PC-9 (cell line): Measurements from ENCODE around the gene FGB. TPM values are rescaled to one million over a fixed set of nuclear protein-coding genes. Genes with fewer than 3 reads are reported as not detected.

Experiments
- BruUV-seq: library from RNA; stranded (reverse); fragments of 400-500 nt; replicated peaks from 2 replicates; lab custom pipeline; 2021; lab: Mats Ljungman, UMichigan
- CTCF ChIA-PET: fragments of 300-600 bp; sonication (Branson Sonifier 250); formaldehyde crosslinking; loops from one replicate; lab custom pipeline; 2022; ENCODE audit warnings: antibody characterized with exemption; lab: Charles Lee
- POLR2A ChIA-PET: fragments of 300-600 bp; sonication (Branson Sonifier 250); formaldehyde crosslinking; loops from one replicate; lab custom pipeline; 2022; ENCODE audit warnings: antibody characterized with exemption; ENCODE audit not compliant: unreplicated experiment; lab: Charles Lee
- DNase-seq, 2 experiments: peaks; one replicate each; pipeline versions ENCODE4 v3.0.0 to v3.0.0-alpha.2; 2015 to 2022; ENCODE audit warnings: mixed read lengths in 1 of 2
- H2AFZ ChIP-seq: fragments of 200-600 bp; sonication (generic); 2 replicates; pipeline ENCODE4 v1.8.1; 2017; ENCODE audit warnings: antibody characterized with exemption
- H3F3A ChIP-seq: fragments of 200-600 bp; sonication (generic); 2 replicates; pipeline ENCODE4 v1.8.1; 2017; ENCODE audit warnings: antibody characterized with exemption, mild to moderate bottlenecking, low read depth; ENCODE audit not compliant: insufficient read depth
- H3K27ac ChIP-seq: fragments of 200-600 bp; sonication (generic); 2 replicates; pipeline ENCODE4 v1.6.1; 2016; ENCODE audit warnings: mixed run types
- H3K27me3 ChIP-seq: fragments of 200-600 bp; sonication (generic); 2 replicates; pipeline ENCODE4 v1.6.1; 2016; ENCODE audit warnings: low read depth, mixed run types; ENCODE audit not compliant: insufficient read depth
- H3K36me3 ChIP-seq: fragments of 200-600 bp; sonication (generic); 2 replicates; pipeline ENCODE4 v1.6.1; 2016; ENCODE audit warnings: low read depth, mixed run types
- H3K4me1 ChIP-seq: fragments of 200-600 bp; sonication (generic); replicated peaks from 2 replicates; pipeline ENCODE4 v1.6.1; 2016; ENCODE audit warnings: mixed run types; ENCODE audit not compliant: insufficient read depth
- H3K4me2 ChIP-seq: fragments of 200-600 bp; sonication (generic); 2 replicates; pipeline ENCODE4 v1.6.1; 2017; ENCODE audit warnings: mixed run types
- H3K4me3 ChIP-seq: fragments of 200-600 bp; sonication (generic); 2 replicates; pipeline ENCODE4 v1.6.1; 2016; ENCODE audit warnings: mixed run types
- H3K79me2 ChIP-seq: fragments of 200-600 bp; sonication (generic); 2 replicates; pipeline ENCODE4 v1.6.1; 2017; ENCODE audit warnings: low read depth, mixed run types
- H3K9me2 ChIP-seq: fragments of 200-600 bp; sonication (generic); 2 replicates; pipeline ENCODE4 v1.8.1; 2017; ENCODE audit warnings: mild to moderate bottlenecking; ENCODE audit not compliant: insufficient read depth
- H3K9me3 ChIP-seq: fragments of 200-600 bp; sonication (generic); 2 replicates; pipeline ENCODE4 v1.8.1; 2016; ENCODE audit warnings: low read depth; ENCODE audit not compliant: insufficient read depth
- H4K20me1 ChIP-seq: fragments of 200-600 bp; sonication (generic); 2 replicates; pipeline ENCODE4 v1.8.1; 2017; ENCODE audit not compliant: insufficient read depth
- EZH2 ChIP-seq: fragments of 200-600 bp; sonication (generic); IDR thresholded peaks from 2 replicates; pipeline ENCODE4 v1.8.0; 2017; ENCODE audit warnings: antibody characterized with exemption, low read depth
- intact Hi-C: fragments of 100-400 bp; cut with micrococcal nuclease; formaldehyde crosslinking; loops from one replicate; pipeline ENCODE4 v1.10.0; 2022; ENCODE audit not compliant: unreplicated experiment
- total RNA-seq: library from RNA; stranded (reverse); gene quantifications from 2 replicates; pipeline ENCODE4 v1.2.3, GENCODE V29; 2021
- TF ChIP-seq, protein P1 (sequence below): fragments of 200-600 bp; sonication (generic); conservative IDR thresholded peaks from 2 replicates; pipeline ENCODE4 v1.6.1; 2017; ENCODE audit warnings: mixed run types, antibody characterized with exemption, mild to moderate bottlenecking, moderate library complexity

Gene FGB
- total RNA-seq, 1 experiment from 2014 or later: not detected

DNA sequence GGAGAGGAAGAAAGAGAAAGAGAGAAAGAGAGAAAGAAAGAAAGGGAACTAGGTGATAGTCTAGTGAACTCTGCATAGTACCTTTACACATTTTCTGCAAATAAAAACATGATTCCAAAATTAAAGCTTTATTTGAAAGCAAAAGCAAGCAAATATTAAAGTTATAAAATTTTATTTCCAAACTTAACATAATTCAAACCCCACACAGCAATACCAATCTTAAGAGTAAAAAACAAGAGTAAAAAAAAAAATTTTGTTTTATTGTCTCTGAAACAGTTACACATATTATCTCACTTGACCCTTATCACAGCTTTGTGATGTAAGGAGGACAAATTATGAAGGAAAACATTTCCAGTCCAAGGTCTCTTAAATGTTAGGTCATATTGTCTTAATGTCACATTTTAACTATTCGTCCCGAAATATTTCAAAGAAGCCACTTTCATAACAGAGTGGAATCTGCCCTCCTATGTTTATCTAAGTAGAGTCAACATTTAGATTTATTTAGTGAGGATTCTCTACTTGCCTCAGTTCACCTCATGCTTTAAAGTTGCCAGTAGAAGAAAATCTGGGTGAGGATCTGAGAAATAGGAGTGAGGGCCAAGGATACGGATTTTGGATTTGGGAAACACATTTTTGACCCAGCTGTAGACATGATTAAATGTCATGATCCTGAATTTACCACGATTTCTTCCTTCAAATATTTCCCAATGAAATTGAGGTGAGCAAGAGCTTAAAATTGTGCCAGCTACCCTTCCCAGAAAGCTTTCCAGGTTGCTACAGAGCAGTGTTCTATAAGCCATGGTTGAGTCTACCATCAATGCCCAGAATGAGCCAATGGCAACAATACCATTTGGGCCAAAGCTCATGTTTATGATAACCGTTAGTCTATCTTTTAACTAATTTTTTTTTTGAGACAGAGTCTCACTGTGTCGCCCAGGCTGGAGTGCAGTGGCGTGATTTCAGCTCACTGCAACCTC lies 35.3 kb downstream of the FGB start:
- H3K9me3 ChIP-seq: no peaks in the 10 kb centered on the region
- H3F3A ChIP-seq: no peaks in the 10 kb centered on the region
- H2AFZ ChIP-seq: no peak overlapping the region
- H3K27ac ChIP-seq: no peak overlapping the region
- BruUV-seq: no TSS peak
- no peaks in the 10 kb centered on the region for H4K20me1 ChIP-seq
- POLR2A ChIA-PET: no interaction called here
- no peaks in the 10 kb centered on the region for H3K9me2 ChIP-seq
- no peak for DNase-seq
- intact Hi-C loops: no loop called here
- H3K4me1 ChIP-seq: peaks cover 18% of the 10 kb centered on the region
- CTCF ChIA-PET: no interaction called here
- H3K4me3 ChIP-seq: no peak overlapping the region
- H3K27me3 ChIP-seq: no peaks in the 10 kb centered on the region
- no peaks in the 10 kb centered on the region for H3K79me2 ChIP-seq
- no peaks in the 10 kb centered on the region for H3K36me3 ChIP-seq
- H3K4me2 ChIP-seq: no peak overlapping the region
- TF ChIP-seq EZH2: no peak
- TF ChIP-seq, protein P1, sequence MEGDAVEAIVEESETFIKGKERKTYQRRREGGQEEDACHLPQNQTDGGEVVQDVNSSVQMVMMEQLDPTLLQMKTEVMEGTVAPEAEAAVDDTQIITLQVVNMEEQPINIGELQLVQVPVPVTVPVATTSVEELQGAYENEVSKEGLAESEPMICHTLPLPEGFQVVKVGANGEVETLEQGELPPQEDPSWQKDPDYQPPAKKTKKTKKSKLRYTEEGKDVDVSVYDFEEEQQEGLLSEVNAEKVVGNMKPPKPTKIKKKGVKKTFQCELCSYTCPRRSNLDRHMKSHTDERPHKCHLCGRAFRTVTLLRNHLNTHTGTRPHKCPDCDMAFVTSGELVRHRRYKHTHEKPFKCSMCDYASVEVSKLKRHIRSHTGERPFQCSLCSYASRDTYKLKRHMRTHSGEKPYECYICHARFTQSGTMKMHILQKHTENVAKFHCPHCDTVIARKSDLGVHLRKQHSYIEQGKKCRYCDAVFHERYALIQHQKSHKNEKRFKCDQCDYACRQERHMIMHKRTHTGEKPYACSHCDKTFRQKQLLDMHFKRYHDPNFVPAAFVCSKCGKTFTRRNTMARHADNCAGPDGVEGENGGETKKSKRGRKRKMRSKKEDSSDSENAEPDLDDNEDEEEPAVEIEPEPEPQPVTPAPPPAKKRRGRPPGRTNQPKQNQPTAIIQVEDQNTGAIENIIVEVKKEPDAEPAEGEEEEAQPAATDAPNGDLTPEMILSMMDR: no peak

DNA sequence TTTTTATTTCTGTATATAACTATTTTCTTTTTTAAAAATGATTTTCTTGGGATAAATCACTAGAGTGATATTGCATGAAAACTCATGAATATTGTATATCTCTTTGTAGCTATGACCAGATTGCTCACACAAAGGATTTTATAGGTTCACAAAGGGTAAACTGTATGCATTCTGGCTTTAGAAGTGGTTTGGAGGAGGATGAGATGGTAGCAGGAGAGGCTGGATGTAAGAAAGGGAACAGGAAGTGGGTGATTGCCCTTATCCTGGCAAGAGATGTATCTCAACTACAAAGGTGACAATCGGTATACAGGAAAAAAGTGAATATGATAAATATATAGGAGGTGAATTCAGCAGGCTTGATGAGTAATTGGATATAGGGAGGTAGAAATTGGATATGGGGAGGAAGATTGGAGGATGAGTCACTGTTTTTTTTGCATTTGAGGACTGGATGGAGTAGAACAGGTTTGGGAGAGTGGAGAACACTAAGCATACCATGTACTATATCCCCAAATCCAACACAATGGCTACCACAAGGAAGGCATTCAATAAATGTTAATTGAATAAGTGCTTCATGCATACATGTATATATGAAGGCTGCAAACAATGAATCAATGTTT lies 39.7 kb downstream of the FGB start:
- Histone ChIP-seq H2AFZ (no peak overlapping the region), H3K79me2 (no peaks in the 10 kb centered on the region), H3F3A (no peaks in the 10 kb centered on the region), H3K27ac (no peak overlapping the region), H3K27me3 (no peaks in the 10 kb centered on the region), H3K9me2 (no peaks in the 10 kb centered on the region), H3K4me2 (peak overlapping the region; percentile 27; the same call in 1 of the 2 replicates), H4K20me1 (no peaks in the 10 kb centered on the region), H3K4me3 (no peak overlapping the region), H3K4me1 (peaks cover 10% of the 10 kb centered on the region), H3K9me3 (no peaks in the 10 kb centered on the region), H3K36me3 (no peaks in the 10 kb centered on the region)
- ChIA-PET CTCF (no interaction called here), POLR2A (no interaction called here)
- intact Hi-C loops: no loop called here
- DNase-seq: peak; percentile 2 to 42
- TF ChIP-seq EZH2: no peak
- TF ChIP-seq, protein P1: no peak
- no TSS peak for BruUV-seq

DNA sequence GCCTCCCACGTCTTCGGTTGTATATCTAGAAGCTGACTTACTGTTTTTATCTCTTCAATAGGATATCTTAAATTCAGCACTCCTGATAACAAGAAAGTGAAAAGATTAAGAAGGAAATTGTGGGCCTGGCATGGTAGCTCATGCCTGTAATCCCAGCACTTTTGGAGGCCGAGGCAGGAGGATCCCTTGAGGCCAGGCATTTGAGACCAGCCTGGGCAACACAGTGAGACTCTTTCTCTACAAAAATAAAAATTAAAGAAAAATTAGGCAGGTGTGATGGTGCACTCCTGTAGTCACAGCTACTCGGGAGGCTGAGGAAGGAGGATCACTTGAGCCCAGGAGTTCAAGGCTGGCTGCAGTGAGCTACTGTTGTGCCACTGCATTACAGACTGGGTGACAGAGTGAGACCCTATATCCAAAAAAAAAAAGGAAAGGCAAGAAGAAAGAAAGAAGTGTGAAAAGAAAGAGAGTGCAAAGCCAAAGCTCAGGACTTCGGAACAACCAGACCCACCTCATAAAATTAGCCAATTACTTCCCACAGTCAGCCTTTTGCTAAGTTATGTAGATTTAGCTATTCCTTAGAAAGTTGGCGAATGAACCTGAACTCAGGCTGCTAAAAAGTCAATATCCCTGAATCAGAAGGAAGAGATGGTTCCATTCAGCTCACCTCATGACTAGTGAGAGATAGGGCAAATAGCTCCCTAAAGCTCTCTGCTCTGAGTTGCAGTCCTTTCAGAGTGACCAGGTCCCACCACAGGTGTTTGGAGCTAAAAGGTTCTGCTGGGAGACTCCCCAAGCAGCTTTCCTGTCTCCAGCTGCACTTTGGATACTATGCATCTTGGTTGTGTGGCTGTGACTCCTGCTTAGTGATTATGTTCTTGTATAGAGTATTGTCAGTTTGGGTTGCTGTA lies 40.5 kb downstream of the FGB start:
- POLR2A ChIA-PET: no interaction called here
- no peak overlapping the region for H3K27ac ChIP-seq
- H3K4me2 ChIP-seq: no peak overlapping the region
- no peaks in the 10 kb centered on the region for H4K20me1 ChIP-seq
- no TSS peak for BruUV-seq
- H3F3A ChIP-seq: no peaks in the 10 kb centered on the region
- H3K9me2 ChIP-seq: no peaks in the 10 kb centered on the region
- no peak overlapping the region for H3K4me3 ChIP-seq
- no peak overlapping the region for H2AFZ ChIP-seq
- no peaks in the 10 kb centered on the region for H3K9me3 ChIP-seq
- CTCF ChIA-PET: no interaction called here
- H3K36me3 ChIP-seq: no peaks in the 10 kb centered on the region
- intact Hi-C loops: no loop called here
- H3K27me3 ChIP-seq: no peaks in the 10 kb centered on the region
- H3K79me2 ChIP-seq: no peaks in the 10 kb centered on the region
- no peak for DNase-seq
- H3K4me1 ChIP-seq: peaks cover 10% of the 10 kb centered on the region
- TF ChIP-seq, protein P1: no peak
- no peak for TF ChIP-seq EZH2
